Measurements from ENCODE around the gene TFCP2L1.

- no peak for TF ChIP-seq CTCF (IDR thresholded peaks at IDR 0.05; ENCODE audit: insufficient read depth, low read depth, low read length)
- TF ChIP-seq EZH2 (IDR thresholded peaks at IDR 0.05; ENCODE audit: insufficient read depth, low read length), result no peak
Measured at GRCh38 chr2:121205321-121205942, 79.6 kb downstream of the TFCP2L1 start.
